Measurements from ENCODE around the gene PPP4R3C. TPM values are rescaled to one million over a fixed set of nuclear protein-coding genes. Genes with fewer than 3 reads are reported as not detected.
"Not testable (repeated sequence)": the region's sequence is repeated elsewhere in the genome, so short reads cannot be mapped to it uniquely, and the experiment has no call there.

Gene PPP4R3C
- total RNA-seq, 1 experiment from 2014 or later, result not detected

DNA sequence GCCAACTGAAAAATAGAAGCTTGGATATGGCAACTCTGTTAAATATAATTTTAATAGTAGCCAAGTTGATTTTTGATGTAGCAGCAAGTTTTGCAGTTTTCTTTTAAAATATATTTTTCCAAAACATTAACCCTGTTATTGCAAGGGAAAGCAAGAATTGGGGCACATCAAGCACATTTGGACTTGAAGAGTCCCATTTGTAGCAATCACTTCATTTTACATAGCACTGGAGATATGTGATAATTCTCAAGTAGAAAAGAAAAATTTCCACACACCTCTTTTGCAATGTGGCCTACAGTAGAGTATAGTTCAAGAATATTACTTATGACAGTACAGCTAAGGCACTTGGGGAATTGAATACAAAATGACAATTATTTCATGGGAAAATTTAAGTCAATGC is 1.9 kb upstream of the PPP4R3C start:
- Histone ChIP-seq H3K4me1 (ENCODE audit: insufficient read depth, low read length) (no peaks in the 10 kb centered on the region), H3K27me3 (ENCODE audit: low read length) (peaks cover 15% of the 10 kb centered on the region), H2AFZ (ENCODE audit: low read length) (no peak overlapping the region), H3F3A (ENCODE audit: low read length, unreplicated experiment) (no peaks in the 10 kb centered on the region), H3K9me3 (ENCODE audit: low read length) (no peaks in the 10 kb centered on the region), H3K4me3 (ENCODE audit: low read length) (no peak overlapping the region), H3K36me3 (ENCODE audit: low read depth, low read length) (no peaks in the 10 kb centered on the region), H3K9me2 (replicated peaks; ENCODE audit: low read length) (no peaks in the 10 kb centered on the region), H3K27ac (ENCODE audit: low read length) (no peak overlapping the region), H4K20me1 (ENCODE audit: low read length) (no peaks in the 10 kb centered on the region), H3K79me2 (ENCODE audit: low read length) (no peaks in the 10 kb centered on the region), H3K9ac (ENCODE audit: low read length) (no peak overlapping the region), H3K4me2 (ENCODE audit: low read length) (no peak overlapping the region)
- TF ChIP-seq CTCF (conservative IDR thresholded peaks at IDR 0.05; ENCODE audit: low read depth, low read length) (no peak), EZH2 (IDR thresholded peaks at IDR 0.05; ENCODE audit: low read length, unreplicated experiment) (no peak), EZH2phosphoT487 (IDR thresholded peaks at IDR 0.05; ENCODE audit: borderline replicate concordance, low read length) (no peak)
- ATAC-seq (no peak), DNase-seq (no peak)
- CTCF ChIA-PET, result no interaction called here
- POLR2A ChIA-PET (ENCODE audit: unreplicated experiment), result no interaction called here
- no TSS peak for BruUV-seq (replicated peaks)
- intact Hi-C loops (cut with micrococcal nuclease), result no loop called here

DNA sequence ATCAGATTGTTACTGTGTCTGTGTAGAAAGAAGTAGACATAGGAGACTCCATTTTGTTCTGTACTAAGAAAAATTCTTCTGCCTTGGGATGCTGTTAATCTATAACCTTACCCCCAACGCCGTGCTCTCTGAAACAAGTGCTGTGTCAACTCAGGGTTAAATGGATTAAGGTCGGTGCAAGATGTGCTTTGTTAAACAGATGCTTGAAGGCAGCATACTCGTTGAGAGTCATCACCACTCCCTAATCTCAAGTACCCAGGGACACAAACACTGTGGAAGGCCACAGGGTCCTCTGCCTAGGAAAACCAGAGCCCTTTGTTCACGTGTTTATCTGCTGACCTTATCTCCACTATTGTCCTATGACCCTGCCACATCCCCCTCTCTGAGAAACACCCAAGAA is 4.0 kb downstream of the PPP4R3C start:
- H3K4me3 ChIP-seq (ENCODE audit: low read length); CTCF ChIA-PET; DNase-seq; H3K9ac ChIP-seq (ENCODE audit: low read length); H3K27me3 ChIP-seq (ENCODE audit: low read length); POLR2A ChIA-PET (ENCODE audit: unreplicated experiment); H3K79me2 ChIP-seq (ENCODE audit: low read length); H3K4me2 ChIP-seq (ENCODE audit: low read length); ATAC-seq; H3K9me2 ChIP-seq (replicated peaks; ENCODE audit: low read length); intact Hi-C loops (cut with micrococcal nuclease); H3K9me3 ChIP-seq (ENCODE audit: low read length); H3F3A ChIP-seq (ENCODE audit: low read length, unreplicated experiment); H3K36me3 ChIP-seq (ENCODE audit: low read depth, low read length); H2AFZ ChIP-seq (ENCODE audit: low read length); H4K20me1 ChIP-seq (ENCODE audit: low read length); H3K4me1 ChIP-seq (ENCODE audit: insufficient read depth, low read length); H3K27ac ChIP-seq (ENCODE audit: low read length); BruUV-seq (replicated peaks): not testable (repeated sequence)

GRCh38 chrX:27458544-27458943 is 4.6 kb downstream of the PPP4R3C start:
- BruUV-seq (replicated peaks); DNase-seq: not testable (repeated sequence)

DNA sequence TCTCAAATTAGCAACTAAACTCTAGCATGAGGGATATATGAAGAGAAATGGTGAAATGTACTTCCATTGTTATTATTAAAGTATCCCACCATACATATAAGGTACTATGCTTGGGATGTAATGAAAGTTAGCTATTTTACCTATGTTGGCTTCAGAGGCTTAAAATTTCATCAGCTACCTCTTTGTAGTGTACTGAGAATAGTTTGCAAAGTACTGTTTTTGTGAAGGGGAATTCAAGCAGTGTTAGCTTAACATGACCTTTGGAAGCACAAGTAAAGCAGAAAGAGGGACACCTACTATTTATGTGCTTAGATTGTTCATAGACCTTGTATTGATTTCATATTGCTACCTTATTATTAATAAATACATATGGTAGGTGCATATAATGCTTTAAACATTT is 11.8 kb downstream of the PPP4R3C start:
- no peak for ATAC-seq
- no peak overlapping the region for H2AFZ ChIP-seq (ENCODE audit: low read length)
- no peaks in the 10 kb centered on the region for H4K20me1 ChIP-seq (ENCODE audit: low read length)
- no peaks in the 10 kb centered on the region for H3K27me3 ChIP-seq (ENCODE audit: low read length)
- no peaks in the 10 kb centered on the region for H3K79me2 ChIP-seq (ENCODE audit: low read length)
- H3K36me3 ChIP-seq (ENCODE audit: low read depth, low read length), result no peaks in the 10 kb centered on the region
- H3K4me1 ChIP-seq (ENCODE audit: insufficient read depth, low read length), result no peaks in the 10 kb centered on the region
- no peaks in the 10 kb centered on the region for H3F3A ChIP-seq (ENCODE audit: low read length, unreplicated experiment)
- H3K9me3 ChIP-seq (ENCODE audit: low read length), result no peaks in the 10 kb centered on the region
- no peak overlapping the region for H3K4me3 ChIP-seq (ENCODE audit: low read length)
- TF ChIP-seq EZH2 (IDR thresholded peaks at IDR 0.05; ENCODE audit: low read length, unreplicated experiment) (no peak), EZH2phosphoT487 (IDR thresholded peaks at IDR 0.05; ENCODE audit: borderline replicate concordance, low read length) (no peak), CTCF (conservative IDR thresholded peaks at IDR 0.05; ENCODE audit: low read depth, low read length) (no peak)
- H3K4me2 ChIP-seq (ENCODE audit: low read length), result no peak overlapping the region
- intact Hi-C loops (cut with micrococcal nuclease), result no loop called here
- no peak overlapping the region for H3K27ac ChIP-seq (ENCODE audit: low read length)
- ChIA-PET CTCF (no interaction called here), POLR2A (ENCODE audit: unreplicated experiment) (no interaction called here)
- BruUV-seq (replicated peaks), result no TSS peak
- DNase-seq, result no peak
- H3K9ac ChIP-seq (ENCODE audit: low read length), result no peak overlapping the region
- no peaks in the 10 kb centered on the region for H3K9me2 ChIP-seq (replicated peaks; ENCODE audit: low read length)

More at GRCh38 chrX:27458544-27458943, 4.6 kb downstream of the PPP4R3C start:
- H3K9ac ChIP-seq (ENCODE audit: low read length); H3K27ac ChIP-seq (ENCODE audit: low read length); H2AFZ ChIP-seq (ENCODE audit: low read length); H3K4me2 ChIP-seq (ENCODE audit: low read length); POLR2A ChIA-PET (ENCODE audit: unreplicated experiment); H3K9me2 ChIP-seq (replicated peaks; ENCODE audit: low read length); H3K27me3 ChIP-seq (ENCODE audit: low read length); intact Hi-C loops (cut with micrococcal nuclease); H3K9me3 ChIP-seq (ENCODE audit: low read length); CTCF ChIA-PET; H3K36me3 ChIP-seq (ENCODE audit: low read depth, low read length); H3F3A ChIP-seq (ENCODE audit: low read length, unreplicated experiment); ATAC-seq; H4K20me1 ChIP-seq (ENCODE audit: low read length); H3K4me1 ChIP-seq (ENCODE audit: insufficient read depth, low read length); H3K4me3 ChIP-seq (ENCODE audit: low read length); H3K79me2 ChIP-seq (ENCODE audit: low read length): not testable (repeated sequence)
